ENCODE measurements around the gene ACSF2.
"Not testable (repeated sequence)": the region's sequence is repeated elsewhere in the genome, so short reads cannot be mapped to it uniquely, and the experiment has no call there.

Gene ACSF2, protein sequence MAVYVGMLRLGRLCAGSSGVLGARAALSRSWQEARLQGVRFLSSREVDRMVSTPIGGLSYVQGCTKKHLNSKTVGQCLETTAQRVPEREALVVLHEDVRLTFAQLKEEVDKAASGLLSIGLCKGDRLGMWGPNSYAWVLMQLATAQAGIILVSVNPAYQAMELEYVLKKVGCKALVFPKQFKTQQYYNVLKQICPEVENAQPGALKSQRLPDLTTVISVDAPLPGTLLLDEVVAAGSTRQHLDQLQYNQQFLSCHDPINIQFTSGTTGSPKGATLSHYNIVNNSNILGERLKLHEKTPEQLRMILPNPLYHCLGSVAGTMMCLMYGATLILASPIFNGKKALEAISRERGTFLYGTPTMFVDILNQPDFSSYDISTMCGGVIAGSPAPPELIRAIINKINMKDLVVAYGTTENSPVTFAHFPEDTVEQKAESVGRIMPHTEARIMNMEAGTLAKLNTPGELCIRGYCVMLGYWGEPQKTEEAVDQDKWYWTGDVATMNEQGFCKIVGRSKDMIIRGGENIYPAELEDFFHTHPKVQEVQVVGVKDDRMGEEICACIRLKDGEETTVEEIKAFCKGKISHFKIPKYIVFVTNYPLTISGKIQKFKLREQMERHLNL

DNA sequence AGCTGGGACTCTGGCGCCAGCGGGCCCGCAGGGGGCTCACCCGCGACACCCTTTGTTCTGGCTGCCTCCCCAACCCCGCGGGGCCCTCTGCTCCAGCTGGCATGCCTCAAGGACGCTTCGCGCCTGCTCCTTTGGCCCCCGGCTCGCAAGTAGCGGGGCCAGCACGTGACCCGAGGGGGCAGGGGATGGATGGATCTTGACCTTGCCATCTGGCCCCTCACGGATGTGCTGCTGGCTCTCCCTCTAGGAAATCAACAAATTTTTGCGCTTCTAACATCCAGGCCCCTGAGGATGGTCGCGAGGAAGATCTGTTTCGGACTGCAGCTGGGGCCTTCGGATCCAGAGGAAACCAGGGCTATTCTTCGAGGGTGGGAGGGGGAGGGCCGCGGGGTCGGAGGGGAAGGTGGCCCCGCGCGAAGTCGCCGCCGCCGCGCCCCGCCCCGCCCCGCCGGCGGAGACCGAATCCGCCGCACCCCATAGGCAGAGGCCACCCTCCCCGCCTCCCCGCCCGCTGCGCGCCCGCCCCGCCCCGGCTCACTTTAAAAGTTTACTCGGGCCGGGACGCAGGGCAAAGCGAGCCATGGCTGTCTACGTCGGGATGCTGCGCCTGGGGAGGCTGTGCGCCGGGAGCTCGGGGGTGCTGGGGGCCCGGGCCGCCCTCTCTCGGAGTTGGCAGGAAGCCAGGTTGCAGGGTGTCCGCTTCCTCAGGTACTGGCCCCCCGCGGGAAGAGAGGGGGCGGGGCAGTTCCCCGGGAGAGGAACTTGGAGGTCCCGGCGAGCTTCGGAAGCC is at the start of gene ACSF2:
Gene ACSF2 (plus strand): TSS at position 537 of the 790 bp plus-strand sequence. CDS start 44 bp downstream, at position 581.
- no peak for DNase-seq

DNA sequence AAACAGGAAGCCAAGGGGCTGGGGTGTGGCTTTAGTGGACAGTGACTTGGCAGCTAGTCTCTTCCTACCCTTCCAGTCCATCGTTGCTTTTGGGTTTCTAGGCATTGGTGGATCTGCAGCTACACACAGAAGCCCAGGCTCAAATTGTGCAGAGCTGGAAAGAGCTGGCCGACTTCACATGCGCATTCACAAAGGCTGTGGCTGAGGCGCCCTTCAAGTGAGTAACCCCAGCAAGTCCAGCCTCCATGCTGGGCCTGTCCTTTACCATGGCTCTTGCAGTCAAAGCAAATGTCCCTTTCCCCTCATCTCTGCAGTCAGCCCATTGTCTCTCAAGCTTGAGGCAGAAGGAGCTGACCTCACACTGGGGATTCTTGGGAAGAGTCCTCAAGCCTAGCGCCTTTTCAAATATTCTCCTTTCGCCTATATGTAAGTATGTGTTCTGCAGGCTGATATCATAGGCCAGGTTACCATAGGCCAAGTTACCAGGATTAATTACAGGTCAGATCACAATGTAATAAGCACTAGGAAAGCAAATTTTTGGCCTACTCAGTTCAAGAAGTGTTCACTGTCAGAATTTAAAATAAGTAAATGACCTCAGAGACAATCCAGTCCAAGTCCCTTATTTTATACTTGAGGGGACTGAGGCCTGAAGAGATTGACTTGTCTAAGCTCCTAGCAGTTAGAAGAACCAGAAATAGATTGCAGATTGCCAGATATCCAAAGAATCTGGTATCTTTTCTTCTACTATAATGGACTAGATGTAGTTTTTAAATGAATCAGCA is 46.5 kb upstream of the ACSF2 start:
- no peak for DNase-seq

DNA sequence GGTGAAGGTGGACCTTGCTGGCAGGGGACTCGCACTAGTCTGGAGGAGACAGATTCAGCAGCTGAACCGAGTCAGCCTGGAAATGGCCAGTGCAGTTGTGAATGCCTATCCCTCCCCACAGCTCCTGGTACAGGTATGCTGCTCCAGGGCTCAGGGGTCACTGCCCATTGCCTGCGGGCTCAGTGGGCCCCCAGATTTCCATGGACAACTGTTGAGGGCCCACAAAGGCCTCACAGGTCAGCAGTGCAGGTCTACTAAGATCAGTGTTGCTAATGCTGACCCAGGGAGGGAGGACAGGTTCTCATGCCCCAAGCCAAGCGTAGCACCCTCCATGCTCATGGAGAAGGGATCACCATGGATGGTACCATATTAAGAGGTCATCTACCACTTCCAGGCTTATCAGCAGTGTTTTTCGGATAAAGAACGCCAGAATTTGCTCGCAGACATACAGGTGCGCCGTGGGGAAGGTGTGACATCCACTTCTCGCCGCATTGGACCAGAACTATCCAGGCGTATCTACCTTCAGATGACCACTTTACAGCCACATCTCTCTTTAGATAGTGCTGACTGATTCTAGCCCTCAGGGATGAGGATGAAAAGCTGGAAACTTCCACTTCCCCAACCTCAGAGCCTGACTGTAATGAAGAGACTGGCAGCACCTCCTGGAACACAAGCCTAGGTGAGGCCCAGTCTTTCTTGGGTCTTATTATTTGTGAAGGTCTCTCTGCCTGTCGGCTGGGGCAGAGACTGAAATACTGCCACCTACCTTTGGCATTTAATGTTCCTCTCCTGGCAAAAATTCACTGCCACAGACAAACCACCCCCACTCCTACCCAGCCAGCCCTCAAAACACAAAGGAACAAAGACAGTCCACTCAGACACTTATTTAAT is 45.4 kb upstream of the ACSF2 start:
- no peak for DNase-seq

DNA sequence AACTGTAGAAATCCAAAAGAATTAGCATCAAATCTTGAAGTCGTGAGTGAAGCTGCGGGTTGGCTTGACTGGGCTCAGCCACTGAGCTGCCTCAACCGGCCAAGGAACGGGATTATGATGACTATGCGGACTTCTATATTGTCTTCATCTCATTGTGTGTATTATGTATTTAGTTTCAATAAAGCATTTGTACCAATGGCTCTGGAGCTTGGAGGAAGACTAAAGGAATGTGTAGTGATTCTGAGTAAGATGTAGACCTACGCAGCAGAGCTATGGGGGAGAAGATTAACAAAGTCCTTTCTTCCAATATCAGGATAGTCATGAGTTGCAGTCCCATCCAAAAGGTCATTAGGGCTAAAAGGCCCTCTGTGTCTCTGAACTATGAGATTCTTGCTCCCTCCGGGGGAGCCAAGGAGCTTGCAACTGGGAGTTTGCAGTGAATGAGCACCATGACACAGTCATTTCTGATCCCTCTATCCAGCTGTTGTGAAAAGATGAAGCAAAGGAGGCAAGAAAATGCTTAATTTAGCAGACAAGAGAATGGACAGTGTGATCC is 44.7 kb upstream of the ACSF2 start:
- DNase-seq = no peak

DNA sequence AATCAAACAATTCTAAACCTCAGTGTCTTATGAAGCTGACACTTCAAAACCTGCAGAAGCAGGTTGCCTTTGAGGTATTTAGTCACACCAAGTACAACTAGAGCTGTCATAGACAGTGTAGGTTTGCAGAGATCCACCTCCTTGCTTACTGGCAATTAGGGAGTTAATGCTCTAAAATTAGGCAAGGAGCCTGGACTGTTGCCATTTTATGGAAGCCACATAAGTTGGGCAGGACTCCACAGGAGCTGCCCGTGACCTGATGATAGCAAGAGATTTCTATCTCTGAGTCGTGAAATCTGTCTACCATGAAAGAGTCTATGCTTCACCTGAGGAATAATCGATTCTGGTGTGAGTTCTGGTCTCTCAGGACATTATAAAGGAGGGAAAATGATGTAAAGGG is 44.1 kb upstream of the ACSF2 start:
- DNase-seq = no peak

DNA sequence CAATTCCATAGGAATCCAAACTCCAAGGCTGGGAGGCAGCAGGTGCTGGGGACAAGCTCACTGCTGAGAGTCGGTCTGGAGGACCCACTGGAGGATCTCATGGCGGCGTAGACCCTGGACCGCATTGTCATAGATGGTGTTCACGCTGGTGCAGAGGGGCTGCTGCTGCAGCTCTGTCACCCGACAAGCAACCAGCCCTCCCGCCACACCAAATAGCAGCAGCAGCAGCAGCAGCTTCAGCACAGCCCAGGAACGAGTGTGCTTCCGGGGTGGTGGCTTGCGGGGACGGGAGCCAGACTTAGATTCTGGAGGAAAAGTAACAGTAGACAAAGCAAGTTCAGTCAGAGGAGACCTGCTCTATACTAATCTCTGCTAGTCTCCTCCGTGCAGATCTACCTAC is 43.1 kb upstream of the ACSF2 start:
- no peak for DNase-seq

DNA sequence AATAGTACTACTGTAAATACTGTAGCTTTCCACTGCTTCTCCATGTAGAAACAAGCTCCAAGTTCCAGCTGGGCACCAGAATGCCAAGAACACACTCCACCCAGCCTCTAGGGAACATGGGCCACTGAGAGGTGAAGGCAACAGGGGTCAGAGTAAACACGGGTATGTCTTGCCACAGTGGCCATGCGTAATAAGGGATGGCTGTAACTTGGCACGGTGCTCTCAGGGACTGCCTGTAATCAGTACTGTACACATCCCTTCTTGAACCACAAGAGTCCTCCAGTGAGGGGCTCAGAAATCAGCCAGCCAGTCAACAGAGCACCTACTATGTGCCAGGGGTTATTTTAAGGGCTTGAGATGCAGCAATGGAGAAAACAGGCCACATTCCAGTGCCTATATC is 39.5 kb upstream of the ACSF2 start:
- DNase-seq = no peak

DNA sequence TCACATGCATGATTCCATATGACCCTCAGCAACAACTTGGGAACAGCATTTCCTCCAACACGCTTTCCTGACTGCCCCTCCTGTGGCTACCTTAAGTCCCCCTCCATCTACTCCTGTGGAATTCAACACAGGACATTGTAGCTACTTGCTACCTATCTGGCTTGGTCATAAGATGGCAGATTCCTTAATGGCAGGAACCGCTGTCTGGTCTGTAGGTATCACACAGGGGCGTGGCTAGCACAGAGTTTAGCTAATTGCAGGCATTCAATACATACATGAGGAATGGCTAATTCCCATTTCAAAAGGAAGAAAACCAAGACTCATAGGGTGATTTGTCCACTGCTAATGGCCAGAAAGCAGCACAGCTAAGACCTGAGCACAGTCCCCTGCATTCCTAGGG is 37.3 kb upstream of the ACSF2 start:
- no peak for DNase-seq

DNA sequence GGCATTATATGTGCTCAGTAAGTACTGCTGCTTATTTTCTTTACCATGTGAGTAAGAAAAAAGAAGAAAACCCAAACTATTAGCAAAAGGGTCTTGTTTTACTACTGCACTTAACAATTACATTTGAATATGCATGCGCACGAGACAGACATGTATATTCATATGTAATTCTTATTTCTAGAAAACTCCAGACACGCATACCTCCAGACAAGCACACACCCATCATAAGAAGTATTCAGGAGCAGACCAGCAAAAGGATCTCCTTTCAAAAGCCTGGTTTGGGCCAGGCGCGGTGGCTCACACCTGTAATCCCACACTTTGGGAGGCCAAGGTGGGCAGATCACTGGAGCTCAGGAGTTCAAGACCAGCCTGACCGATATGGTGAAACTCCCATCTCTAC is 36.5 kb upstream of the ACSF2 start:
- no peak for DNase-seq

DNA sequence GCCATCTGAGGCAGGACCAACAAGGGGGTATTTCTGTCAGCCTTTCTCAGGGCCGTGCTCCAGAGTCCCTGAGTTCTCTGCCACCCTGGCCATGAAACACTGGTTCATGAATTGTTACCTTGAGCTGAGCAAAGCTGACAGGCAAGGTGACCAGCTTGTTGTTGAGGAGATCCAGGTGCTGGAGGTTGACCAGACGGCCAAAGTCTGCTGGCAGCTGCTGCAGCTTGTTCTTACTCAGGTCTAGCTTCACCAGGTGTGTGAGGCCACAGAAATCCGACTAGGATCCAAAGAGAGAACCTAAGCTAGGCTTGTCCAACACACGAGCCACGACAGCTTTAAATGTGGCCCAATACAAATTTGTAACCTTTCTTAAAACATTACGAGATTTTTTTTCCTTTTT is 33.4 kb upstream of the ACSF2 start:
- no peak for DNase-seq

DNA sequence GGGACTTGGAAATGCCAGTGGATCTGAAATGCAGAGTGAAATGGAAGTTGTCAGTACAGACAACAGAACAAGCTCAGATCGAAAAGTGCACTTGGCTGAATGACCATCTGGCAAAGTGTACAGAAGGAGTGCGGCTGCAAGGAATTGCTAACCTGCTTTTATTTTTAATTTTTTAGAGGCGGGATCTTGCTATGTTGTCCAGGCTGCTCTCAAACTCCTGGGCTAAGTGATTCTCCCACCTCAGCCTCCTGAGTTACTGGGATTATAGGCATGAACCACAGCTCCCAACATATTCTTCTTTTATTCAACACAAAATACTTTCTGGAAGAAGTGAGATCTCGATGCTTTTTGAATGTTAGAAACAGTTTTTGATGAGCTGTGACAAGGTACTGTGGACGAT is 32.3 kb upstream of the ACSF2 start:
- no peak for DNase-seq

DNA sequence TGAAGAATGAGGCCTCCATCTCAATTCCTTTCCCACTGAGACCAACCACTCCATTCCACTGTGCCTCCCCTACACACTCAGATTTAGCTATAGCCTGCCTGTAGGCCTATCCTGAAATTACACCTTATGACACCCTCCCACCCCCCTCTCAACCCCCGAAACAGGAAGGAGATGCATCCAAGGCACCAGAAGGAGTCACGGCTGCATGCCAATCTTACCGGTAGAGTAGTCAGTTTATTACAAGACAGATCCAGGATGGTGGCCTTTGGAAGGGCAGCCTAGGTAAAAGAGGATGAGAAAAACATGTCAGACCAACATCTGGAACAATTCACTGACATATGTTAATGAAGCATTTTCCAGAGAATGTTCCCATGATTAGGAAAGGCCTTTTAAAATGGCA is 31.3 kb upstream of the ACSF2 start:
- DNase-seq = no peak

DNA sequence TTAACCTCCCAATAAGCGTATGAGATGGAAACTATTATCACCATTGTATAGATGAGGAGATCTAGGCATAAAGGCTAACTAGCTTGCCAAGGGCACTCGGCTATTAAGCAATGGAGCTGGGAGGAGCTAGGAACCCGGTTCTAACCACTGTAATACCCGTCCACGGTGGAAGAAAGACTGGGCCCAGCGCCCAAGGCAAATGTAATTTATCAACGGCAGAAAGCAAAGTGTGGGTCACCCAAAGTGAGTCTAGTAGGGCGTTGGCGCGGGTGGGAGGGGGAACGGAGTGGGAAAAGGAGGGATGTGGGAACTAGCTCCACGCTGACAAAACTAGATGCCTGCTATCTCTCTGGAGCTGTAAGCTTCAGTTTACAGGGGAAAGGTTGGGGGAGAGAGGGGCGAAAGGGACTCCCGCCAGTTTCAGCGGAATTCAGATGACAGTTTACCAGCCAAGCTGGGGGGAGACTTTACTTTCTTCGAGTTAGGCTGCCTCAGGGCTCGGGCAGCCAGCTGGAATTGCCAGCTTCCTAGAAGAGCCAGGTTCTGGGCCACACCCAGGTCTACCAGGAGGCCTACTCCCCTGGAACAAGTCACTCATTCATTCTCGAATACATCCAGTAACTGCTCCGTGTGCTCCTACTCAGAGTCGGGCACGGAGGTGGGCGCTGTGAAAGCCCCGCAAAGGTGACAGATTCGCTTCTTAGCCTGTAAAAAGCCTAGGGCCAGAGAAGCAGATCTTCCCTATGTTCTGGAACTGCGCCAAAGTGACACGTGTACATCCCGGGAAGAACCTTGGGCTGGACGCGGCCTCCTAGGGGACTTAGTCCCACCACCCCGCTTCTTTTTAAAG is 29.5 kb upstream of the ACSF2 start:
- DNase-seq = no peak

DNA sequence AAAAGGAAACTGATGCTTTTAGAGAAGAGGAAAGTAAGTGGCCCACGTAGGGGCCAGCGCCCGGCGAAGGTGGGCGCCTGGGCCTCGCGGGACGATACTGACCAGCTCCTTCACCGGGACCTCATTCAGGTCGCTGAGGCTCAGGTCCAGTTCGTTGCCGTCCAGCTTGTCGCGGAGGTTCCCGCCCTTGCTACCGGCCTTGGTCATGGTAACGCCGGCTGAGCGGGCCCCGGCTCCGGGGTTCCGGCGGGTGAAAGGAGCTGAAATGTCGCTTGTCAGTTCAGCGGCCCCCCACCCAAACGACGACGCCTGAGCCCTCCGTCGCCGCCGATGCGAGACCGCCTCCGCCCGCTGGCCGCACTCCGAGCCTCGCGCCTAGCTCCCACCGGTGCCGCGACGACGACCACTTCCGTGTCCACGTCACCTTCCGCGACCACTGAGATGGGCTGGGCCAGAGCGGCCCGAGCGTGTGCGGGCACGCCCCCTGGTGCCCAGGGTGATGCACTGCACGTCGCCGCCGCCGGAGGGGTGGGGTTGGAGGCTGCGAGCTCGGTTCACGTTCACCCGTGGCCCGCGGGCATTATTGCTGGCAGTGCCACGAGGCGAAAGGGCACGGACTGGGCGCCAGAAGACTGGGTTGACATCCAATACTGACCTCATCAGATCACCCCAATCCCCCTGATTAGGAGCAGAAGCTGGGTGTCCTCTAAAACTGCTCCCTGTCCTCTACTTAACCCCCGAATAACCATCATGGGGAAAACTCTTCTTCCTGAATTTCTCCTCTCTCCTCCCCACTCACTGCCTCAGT is 28.7 kb upstream of the ACSF2 start, which contains the start of gene LRRC59:
Gene LRRC59 (minus strand): TSS at position 413 of the 808 bp plus-strand sequence. CDS start 206 bp downstream, at position 207.
- DNase-seq = peak; percentile 71

DNA sequence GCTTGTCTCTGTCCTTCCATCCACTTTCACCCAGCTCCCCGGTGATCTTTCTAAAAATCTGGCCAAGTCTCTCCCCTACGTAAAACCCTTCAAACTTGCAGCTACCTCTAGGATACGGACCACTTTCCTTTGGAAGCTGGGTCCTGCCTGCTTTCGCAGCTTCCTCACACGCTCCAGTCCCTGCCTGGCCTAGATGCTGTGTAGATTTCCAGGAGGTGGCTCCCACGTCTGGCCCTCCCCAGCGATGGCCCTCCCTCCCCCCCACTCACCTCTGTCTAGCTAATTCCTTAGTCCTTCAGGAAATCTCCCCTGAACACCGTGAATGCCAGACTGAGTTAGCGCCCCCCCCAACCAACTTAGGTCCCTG is 28.1 kb upstream of the ACSF2 start:
- no peak for DNase-seq

DNA sequence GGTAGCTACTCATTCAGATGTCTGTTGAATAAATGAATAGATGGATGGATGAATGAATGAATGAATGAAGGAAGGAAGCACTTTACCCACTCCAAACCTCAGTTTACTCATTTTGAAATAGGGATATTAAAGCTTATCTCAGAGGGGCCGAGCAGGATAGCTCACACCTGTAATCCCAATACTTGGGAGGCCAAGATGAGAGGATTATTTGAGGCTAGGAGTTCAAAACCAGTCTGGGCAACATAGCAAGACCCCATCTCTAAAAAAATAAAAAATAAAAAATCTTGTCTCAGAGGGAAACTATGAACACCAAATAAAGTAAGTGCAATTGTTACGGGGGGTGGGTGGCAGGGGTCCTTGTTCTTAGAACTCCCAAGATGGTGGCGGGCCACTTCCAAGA is 27.3 kb upstream of the ACSF2 start:
- not testable (repeated sequence) for DNase-seq

DNA sequence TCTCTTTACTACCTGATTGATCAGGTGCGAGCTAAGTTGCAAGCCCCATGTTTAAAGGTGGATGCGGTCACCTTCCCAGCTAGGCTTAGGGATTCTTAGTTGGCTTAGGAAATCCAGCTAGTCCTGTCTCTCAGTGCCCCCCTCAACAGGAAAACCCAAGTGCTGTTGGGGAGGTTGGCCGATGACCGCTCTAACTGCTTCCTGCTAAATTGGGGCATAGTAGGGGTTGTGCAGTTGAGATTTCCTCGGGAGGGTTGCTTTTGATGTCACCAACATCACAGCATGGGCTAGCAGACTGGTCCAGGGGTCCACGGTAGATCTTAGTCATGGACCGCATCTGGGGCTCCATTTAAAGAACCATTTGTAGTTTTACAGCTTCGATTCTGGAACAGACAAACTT is 26.4 kb upstream of the ACSF2 start:
- not testable (repeated sequence) for DNase-seq

DNA sequence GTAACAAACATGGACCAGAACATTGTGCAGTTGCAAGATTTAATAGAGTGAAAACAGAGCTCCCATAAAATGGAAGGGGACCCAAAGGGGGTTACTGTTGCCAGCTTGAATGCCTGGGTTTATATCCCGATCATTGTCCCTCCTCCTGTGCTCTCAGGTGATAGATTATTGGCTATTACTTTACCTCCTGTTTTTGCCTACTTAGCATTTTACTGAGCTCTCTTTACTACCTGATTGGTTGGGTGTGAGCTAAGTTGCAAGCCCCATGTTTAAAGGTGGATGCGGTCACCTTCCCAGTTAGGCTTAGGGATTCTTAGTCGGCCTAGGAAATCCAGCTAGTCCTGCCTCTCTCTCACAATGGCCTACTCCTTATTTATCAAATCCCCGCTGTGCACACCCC is 20.7 kb upstream of the ACSF2 start:
- DNase-seq = not testable (repeated sequence)

DNA sequence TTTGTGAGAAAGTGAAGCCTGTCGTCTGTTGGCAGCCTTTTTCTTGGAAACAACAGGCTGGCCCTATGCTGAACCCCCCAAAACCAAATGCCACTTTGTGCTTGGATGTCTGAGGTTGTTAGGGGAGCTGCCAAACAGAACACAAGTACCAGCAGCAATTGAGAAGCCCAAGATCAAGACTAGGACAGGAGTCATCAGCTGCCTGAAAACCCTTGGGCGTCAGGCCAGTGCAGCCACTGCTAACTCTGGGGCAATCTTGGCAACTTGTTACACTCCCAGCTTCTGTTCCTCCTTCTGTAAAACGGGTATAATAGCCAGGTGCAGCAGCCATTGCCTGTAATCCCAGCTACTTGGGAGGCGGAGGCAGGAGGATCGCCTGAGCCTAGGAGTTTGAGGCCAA is 19.4 kb upstream of the ACSF2 start:
- DNase-seq = no peak

DNA sequence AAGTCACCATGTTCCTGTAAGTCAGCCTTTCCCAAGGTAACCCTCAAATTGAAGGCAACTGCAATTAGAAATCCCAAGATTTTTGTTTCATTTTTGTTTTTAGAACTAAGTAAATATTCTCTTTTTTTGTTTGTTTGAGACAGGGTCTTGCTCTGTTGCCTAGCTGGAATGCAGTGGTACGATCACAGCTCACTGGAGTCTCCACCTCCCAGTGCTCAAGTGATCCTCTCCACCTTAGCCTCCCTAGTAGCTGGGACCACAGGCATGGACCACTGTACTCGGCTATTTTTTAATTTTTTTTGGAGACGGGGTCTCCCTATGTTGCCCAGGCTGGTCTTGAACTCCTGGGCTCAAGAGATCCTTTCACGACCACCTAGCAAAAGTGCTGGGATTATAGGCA is 18.1 kb upstream of the ACSF2 start:
- DNase-seq = no peak
